SKM-1 treated with dmso at 0.1 percent for 144 hours (cell line): Measurements from ENCODE around the gene PRKCZ.

Experiments used
- DNase-seq: peaks from one replicate; lab custom pipeline; 2025; ENCODE audit not compliant: unreplicated experiment; lab: John Stamatoyannopoulos, UW

PRKCZ gene

DNA sequence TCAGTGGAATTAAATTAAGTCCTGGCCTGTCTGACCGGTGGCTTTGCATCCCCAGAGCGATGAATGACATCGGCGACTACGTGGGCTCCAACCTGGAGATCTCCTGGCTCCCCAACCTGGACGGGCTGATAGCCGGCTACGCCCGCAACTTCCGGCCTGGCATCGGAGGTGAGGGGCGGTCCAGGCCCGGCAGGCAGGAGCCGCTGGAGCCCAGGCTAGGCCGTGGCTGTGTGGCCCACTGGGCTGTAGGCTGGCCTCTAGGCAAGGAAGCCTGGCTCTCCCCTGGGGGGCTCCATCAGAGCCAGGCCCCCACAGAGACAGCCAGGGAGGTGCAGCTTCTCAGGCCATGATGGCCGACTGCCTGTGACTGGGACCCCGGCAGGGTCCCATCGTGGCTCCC is 25.3 kb upstream of the PRKCZ start:
- DNase-seq, result no peak

DNA sequence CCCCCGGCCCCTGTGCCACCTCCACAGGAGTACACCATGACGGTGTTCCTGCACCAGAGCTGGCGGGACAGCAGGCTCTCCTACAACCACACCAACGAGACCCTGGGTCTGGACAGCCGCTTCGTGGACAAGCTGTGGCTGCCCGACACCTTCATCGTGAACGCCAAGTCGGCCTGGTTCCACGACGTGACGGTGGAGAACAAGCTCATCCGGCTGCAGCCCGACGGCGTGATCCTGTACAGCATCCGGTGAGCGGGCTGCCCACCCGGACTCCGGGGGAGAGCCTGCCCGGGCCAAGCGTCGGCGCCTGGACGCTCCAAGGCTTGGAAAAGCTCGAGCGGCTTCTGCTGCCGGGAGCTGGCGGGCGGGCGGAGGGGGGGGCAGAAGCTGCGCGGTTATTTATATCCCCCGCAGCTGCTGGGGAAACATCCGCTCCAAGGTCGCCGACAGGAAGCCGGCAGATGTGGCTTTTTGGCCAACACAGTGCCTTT is 24.7 kb upstream of the PRKCZ start:
- DNase-seq, result no peak

DNA sequence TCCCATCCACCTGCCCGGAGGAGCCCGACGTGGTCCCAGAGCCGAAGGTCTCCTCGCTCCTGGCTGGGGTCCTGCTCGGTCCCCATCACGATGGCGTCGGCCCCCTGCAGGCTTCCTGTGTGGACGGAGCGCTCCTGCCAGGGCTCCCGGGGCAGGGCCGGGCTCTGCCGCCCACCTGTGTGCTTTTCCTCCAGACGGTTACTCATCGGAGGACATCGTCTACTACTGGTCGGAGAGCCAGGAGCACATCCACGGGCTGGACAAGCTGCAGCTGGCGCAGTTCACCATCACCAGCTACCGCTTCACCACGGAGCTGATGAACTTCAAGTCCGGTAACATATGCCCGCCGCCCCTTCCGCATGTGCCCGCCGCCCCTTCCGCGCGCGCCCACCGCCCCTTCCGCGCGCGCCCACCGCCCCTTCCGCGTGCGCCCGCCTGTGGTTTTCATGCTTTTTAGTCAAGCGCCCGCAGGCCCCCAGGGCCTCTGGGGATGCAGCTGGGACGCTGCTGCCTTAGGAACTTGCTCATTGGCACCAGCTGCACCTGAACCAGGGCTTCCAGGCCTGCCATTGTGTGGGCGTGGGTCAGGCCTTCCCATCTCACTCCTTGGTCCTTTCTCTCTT is 22.1 kb upstream of the PRKCZ start:
- no peak for DNase-seq

DNA sequence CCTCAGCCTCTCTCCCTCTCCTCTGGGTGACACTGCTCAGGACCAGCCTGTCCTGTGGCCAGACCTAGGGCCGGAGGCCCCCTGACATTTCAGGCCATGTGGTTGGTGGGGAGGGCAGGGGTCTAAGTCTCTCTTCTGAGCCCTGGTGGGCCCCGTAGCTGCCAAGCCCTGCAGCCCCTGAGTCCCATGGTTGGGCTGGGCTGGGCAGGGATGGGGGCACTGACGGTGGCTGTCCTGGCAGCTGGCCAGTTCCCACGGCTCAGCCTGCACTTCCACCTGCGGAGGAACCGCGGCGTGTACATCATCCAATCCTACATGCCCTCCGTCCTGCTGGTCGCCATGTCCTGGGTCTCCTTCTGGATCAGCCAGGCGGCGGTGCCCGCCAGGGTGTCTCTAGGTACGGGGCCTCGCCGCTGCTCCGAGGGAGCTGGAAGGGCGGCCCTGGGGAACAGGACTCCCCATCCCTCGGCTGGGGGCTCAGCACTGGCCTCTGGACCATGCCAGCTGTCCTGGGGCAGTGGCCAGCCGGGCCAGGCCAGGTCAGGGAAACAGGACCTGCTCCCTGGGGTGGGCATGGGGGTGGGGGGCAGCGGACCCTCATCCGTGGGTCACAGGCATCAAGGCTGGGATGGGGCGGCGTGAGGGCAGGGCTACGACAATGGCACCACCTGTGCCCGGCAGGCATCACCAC is 21.2 kb upstream of the PRKCZ start:
- no peak for DNase-seq

DNA sequence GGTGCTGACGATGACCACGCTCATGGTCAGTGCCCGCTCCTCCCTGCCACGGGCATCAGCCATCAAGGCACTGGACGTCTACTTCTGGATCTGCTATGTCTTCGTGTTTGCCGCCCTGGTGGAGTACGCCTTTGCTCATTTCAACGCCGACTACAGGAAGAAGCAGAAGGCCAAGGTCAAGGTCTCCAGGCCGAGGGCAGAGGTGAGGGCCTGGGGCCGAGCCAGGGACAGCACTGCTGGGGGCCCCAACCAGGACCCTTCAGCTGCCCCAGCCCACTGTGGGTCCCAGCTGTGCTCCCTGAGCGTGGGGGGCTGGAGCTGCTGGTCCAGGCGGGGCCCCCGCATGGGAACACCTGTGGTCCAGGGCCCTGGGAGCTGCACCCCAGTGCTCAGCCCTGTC is 20.6 kb upstream of the PRKCZ start:
- DNase-seq, result no peak

DNA sequence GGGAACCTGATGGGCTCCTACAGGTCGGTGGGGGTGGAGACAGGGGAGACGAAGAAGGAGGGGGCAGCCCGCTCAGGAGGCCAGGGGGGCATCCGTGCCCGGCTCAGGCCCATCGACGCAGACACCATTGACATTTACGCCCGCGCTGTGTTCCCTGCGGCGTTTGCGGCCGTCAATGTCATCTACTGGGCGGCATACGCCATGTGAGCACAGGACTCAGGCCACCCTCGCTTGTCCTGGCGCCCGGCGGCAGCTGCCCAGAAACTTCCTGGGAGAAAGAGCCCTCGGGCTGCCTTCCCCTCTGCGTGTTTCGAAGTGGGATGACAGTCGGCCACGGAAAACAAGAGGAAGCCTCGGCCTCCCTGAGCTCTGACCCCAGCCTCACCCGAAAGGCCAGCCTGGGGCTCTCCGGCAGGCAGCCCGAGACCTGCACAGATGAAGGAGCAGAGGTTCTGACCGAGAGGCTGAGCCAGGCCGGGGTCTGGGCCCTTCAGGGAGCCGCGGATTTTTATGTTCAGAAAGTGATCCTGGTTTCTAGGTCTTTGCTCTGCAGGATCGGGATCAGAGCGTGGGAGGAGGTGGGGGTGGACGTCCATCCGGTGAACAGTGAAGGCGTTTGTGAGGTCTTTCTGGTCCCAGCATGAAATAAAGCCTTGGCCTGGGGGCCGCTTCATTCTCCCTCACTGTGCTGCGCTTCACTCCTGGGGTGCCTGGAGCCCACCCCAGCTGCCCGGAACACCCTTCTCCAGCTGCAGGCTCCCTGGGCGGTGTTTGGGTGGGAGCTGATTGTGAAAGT is 19.9 kb upstream of the PRKCZ start:
- no peak for DNase-seq

DNA sequence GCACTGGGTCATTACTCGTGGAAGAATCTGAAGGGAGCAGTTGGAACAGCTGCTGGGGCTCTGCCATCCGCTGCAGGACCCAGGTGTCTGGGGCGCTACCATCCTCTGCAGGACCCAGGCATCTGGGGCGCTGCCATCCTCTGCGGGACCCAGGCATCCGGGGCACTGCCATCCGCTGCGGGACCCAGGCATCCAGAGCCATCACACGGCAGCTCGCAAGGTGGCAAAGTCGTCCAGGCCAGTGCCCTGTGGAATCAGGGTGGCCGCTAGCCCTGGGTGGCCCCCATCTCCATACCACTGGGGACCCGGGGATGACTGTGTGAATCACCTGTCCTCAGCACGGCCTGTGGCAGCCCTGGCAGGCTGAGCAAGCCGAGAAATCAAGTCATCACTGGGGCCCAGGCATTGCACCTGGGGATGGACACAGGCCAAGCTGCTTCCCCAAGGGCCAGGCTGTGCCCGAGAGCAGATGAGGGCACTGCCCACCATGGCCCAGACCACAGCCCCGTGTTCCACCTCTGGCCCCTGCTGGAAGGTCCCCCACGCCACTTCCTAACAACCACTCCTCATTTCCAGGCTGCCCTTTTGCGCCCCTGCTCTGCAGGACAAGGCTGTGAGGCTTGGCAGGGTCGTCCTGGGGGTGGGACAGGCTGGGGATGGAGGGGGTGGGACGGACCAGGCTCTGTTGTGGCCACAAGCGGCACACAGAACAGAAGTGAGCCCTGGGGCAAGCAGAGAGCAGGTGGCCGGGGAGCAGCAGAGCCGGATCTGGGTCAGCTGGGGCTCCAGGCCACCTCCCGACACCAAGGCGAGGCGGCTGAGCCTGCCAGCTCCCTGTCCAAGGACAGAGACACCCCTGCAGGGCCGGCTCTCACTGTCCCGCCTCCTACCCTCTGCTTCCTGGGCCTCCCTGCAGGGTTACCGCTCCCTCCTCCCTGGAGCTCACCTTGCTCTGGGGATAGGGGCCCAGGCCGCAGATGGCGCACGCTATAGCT is 18.4 kb upstream of the PRKCZ start:
- DNase-seq, result no peak

DNA sequence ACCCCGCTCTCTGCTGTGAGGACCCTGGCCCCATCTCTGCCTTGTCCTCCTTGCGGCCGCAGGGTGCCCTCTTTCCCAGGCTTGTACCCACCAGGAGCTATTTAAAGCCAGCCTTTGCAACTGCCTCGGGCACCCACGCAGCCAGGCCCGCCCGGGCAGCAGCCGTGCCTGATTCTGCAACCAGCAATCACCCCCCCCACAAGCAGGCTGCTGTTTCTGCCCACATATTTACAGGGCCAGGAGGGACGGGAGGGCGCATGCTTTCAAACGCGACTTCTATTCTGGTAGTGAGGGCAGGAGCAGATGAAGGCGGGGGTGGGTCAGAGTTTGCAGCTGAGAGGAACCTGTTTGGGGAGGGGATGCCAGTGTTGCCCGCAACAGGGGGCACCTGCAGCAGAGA is 17.5 kb upstream of the PRKCZ start:
- DNase-seq, result no peak

DNA sequence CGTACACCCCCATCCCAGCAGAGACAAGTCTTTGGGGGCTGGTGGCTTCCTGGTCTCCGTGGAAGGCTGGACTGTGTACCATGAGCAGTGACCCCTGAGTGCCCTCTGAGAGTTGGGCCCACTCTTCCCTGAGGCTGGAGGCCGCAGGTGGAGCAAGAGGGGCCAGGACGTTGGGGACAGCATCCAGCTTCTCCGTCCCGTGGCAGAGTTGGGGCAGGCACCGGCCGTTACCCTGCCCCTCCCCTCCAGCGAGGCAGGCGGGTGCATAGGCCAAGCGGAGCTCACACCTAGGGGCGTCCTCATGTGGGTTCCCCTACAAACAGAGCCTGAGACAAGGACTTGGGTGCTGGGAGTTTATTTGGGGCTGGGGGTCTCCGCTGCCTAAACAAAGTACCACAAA is 17.0 kb upstream of the PRKCZ start:
- no peak for DNase-seq

DNA sequence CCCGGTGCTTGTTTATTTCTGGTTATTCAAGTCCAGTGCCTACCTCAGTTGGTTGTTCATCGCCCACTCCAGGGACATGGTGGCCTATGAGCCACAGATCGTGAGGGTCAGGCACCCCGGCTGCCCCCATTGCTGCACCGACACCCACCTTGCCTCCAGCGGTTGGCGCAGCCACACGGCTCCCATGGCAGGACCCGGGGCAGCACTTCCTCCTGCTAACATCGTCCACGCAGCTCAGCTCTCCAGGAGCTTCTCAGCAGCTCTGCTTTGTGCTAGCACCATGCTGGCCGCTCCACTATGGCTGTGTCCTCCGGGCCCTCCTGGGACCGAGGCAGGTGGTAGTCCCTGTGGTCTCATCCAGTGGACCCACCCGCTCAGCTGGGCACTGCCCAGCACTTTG is 13.9 kb upstream of the PRKCZ start:
- no peak for DNase-seq

DNA sequence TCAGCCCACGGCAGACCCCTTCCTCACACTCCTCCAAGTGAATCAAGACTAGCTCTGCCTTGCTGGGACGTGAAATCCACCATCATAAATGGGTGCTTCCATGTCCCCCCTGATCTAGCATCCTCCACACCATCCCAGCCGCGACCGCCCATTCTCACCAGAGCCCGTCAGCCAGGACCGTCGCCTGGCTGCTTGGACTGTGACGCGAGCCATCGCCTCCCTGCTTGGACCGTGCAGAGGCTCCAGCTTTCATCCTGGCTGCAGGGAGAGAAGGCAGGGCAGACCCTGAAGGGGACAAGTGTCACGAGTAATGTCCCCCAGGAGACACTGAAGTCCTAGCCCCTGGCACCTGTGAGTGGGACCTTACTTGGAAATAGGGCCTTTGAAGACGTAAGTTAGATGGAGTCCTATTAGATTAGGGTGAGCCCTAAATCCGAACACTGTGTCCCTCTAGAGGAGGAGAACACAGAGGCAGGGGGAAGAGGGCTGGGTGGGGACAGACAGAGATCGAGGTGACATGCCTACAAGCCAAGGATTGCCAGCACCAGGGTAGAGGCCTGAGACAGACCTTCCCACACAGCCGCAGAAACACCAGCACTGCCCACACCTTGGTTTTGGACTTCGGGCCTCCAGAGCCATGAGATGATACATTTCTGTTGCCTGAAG is 12.8 kb upstream of the PRKCZ start:
- DNase-seq, result no peak

DNA sequence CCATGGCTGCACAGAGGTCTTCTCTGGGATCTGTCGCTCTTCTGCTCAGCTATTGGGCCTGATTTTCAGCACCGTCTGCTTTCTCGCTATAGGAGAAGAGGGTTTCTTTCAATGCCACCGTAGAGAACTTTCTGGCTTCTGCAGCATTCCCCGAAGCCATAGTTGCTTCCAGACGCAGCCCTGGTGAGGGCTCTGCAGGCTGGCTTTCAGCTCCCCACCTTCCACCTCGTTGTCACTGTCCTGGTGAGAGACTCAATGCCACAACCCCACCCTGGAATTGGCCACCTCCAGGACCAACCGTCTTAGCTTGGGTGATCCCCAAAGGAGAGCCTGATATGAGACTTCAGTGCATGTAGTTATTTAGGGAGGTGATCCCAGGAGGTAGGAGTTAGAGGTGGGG is 12.0 kb upstream of the PRKCZ start:
- no peak for DNase-seq

DNA sequence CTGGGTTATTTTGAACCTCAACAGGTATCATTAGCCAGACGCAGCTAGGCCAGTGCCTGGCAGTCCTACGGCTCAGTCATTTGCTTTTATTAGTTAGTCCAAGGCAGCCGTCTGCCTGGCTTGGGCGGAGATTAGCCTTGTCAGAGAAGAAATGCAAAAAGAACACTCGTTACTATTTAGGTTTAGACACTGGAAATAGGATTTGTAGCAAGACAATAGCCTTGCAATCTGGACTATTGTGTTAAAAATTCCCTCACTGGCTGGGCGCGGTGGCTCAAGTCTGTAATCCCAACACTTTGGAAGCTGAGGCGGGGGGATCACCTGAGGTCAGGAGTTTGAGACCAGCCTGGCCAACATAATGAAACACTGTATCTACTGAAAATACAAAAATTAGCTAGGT is 11.0 kb upstream of the PRKCZ start:
- DNase-seq, result no peak

DNA sequence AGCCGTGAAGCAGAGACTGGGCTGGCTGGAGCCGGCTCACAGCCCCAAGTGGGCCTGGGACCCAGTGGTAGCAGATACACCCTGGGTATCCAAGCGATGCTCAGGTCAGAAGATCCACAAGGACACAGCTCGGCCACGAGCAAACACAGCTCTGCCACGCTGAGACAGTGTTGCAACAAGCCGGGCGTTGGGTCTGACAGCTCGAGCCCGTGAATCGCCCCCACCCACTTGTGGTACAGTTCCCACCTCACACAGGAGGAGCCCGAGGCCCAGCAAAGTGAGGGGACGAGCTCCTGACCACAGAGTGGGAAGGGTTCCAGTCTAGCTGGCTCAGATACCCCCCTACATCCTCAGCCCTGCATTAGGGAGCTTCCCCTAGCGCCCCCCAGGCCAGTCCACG is 8.9 kb upstream of the PRKCZ start:
- no peak for DNase-seq

DNA sequence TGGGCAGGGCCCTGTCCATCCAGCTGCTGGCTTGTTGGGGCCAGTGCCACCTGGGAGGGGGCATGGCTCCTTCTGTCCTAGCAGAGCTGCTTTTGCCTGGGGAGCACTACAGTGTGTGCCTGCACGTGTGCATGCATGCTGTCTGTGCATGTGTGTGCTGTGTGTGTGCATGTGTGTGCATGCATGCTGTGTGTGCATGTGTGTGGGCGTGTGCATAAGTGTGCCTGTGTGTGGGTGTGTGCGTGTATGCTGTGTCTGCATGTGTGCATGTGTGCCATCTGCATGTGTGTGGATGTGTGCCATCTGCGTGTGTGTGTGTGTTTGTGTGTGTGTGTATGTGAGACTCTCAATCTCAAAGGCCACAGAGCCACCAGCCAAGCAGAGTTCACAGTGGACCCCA is 8.3 kb upstream of the PRKCZ start:
- DNase-seq, result no peak

DNA sequence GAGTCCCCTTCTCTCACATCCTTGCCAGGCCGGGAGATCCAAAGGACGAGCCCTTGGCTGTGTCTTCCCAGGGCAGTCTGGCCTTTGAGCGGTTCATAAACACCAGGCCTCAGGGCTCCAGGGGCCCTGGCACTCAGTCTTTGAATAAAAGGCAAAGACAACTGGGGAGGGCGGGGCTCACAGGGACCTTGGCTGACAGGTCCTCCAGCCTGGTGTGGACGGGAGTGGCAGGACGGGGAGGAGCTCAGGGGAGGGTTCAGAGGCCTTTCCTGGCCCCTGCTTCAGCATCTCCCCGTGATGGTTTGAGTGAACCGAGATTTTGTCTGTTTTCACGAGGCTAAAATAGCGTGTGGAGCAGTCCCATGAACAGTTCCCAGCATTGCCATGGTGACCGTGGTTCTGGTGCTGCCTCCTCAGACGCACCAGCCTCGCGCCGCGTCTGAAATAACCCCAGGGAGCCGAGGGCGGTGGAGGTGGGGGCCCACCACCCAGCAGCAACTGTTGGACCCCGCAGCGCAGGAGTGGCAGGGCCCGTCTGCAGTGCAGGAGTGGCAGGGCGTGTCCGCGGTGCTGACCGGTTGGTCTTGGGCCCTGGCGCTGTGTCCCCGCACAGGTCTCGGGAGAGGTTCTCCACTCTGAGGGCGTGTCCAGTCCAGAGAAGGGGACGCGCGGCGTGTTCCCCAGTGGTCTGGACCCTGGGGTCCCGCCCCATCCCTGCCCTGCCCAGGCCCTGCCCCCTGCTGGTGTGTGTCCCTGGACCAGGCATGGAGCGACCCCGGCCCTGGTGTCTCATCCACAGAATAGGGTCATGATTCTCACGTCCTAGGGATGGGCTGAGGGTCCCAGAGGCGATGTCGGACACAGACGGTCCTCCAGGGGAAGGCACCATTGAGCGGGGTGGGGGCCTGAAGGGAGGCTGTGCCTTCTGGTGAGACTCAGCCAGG is 7.1 kb upstream of the PRKCZ start:
- DNase-seq, result no peak

DNA sequence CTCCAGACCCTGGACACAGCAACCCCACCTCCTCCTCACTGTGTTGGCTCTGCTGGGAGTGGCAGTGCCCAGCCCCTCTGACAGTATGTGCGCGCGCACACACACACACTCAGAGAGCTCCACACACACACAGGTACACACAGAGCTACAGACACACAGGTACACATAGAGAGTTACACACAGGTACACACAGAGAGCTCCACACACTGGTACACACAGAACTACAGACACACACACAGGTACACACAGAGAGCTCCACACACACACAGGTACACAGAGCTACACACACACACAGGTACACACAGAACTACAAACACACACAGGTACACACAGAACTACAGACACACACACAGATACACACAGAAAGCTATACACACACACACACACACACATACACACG is 6.3 kb upstream of the PRKCZ start:
- DNase-seq, result no peak

DNA sequence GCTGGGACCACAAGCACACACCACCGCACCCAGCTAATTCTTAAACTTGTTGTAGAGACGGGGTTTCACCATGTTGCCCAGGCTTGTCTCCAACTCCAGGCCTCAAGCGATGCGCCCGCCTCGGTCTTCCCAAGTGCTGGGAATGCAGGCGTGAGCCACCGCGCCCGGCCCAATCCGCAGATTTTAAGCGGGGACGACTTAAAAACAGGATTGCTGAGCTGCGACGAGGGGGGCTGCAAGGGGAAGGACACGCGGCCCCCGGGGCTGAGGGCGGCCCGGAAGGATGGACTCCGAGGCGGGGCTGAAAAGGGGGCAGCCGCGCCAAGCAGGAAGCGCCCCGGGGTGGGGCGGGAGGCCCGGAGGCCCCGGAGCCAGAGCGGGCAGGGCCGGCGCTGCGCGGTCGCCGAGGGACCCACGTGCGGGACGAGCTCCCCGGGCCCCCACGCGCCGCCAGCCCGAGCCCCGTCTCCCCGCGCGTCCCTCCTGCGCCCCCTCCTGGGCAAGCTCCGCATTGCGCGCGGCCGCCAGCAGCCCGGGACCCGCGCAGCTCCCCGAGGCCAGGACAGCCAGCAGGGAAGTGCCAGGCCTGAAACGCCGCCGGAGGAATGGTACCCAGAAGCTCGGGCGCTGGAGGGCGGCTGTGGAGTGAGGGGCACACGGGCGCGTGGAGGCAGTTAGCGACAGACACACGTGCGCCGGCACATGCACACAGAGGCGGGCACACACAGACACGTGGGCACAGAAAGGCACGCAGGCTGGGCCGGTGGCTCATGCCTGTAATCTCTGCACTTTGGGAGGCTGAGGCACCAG is 5.5 kb upstream of the PRKCZ start:
- peak; percentile 29 for DNase-seq
